IMR-90 (cell line): Measurements from ENCODE around the gene EHBP1L1. TPM values are rescaled to one million over a fixed set of nuclear protein-coding genes. Genes with fewer than 3 reads are reported as not detected.

ENCODE experiments used
- ATAC-seq: fragments of 200-7000 bp; cut with Tn5 transposase; 2 replicates; pipeline ENCODE4 v1.9.1; 2020; ENCODE audit warnings: low read depth, mild to moderate bottlenecking, moderate library complexity
- BruUV-seq: library from RNA; stranded (reverse); fragments of 400-500 nt; replicated peaks from 2 replicates; lab custom pipeline; 2021; lab: Mats Ljungman, UMichigan
- CTCF ChIA-PET: fragments of 300-600 bp; formaldehyde crosslinking; extraction: SDS; loops from one replicate; lab custom pipeline; 2021; ENCODE audit warnings: antibody characterized with exemption; lab: Yijun Ruan, JAX
- POLR2A ChIA-PET: fragments of 300-600 bp; sonication (Branson Sonifier 250); formaldehyde crosslinking; loops from one replicate; lab custom pipeline; 2022; ENCODE audit warnings: antibody characterized with exemption; ENCODE audit not compliant: unreplicated experiment; lab: Charles Lee
- DNase-seq: peaks from one replicate; pipeline ENCODE4 v3.0.0; 2013
- H2AFZ ChIP-seq: replicated peaks from 2 replicates; pipeline ENCODE3; 2013; ENCODE audit warnings: low read length, mild to moderate bottlenecking; ENCODE audit not compliant: poor library complexity
- H2AK5ac ChIP-seq: 2 replicates; pipeline ENCODE4 v1.6.1; 2013; ENCODE audit warnings: low read depth, low read length, inconsistent platforms
- H2AK9ac ChIP-seq: replicated peaks from 2 replicates; pipeline ENCODE3; 2013; ENCODE audit warnings: mild to moderate bottlenecking, low read depth, low read length, moderate library complexity; ENCODE audit not compliant: poor library complexity
- H2BK120ac ChIP-seq: 2 replicates; pipeline ENCODE4 v1.6.1; 2013; ENCODE audit warnings: low read depth, low read length, inconsistent platforms
- H2BK15ac ChIP-seq: 3 replicates; pipeline ENCODE4 v1.6.1; 2013; ENCODE audit warnings: low read depth, low read length, inconsistent platforms
- H2BK20ac ChIP-seq: 2 replicates; pipeline ENCODE4 v1.6.1; 2013; ENCODE audit warnings: low read depth, mild to moderate bottlenecking, inconsistent platforms, low read length, moderate library complexity
- H2BK5ac ChIP-seq: 2 replicates; pipeline ENCODE4 v1.6.1; 2013; ENCODE audit warnings: mild to moderate bottlenecking, low read depth, low read length, inconsistent platforms; ENCODE audit not compliant: poor library complexity, severe bottlenecking
- H3K14ac ChIP-seq: replicated peaks from 2 replicates; pipeline ENCODE4 v1.6.1; 2013; ENCODE audit warnings: low read depth, low read length, inconsistent platforms
- H3K18ac ChIP-seq: 2 replicates; pipeline ENCODE4 v1.6.1; 2013; ENCODE audit warnings: low read depth, low read length, control low read depth
- H3K23ac ChIP-seq: 2 replicates; pipeline ENCODE4 v1.6.1; 2013; ENCODE audit warnings: low read depth, low read length, inconsistent platforms
- H3K27ac ChIP-seq: 2 replicates; pipeline ENCODE4 v1.5.1; 2013; ENCODE audit warnings: mild to moderate bottlenecking, control low read depth, low read length; ENCODE audit not compliant: insufficient read depth
- H3K27me3 ChIP-seq: 2 replicates; pipeline ENCODE4 v1.6.1; 2013; ENCODE audit warnings: low read length; ENCODE audit not compliant: control insufficient read depth, insufficient read depth
- H3K36me3 ChIP-seq: 2 replicates; pipeline ENCODE4 v1.6.1; 2013; ENCODE audit warnings: low read length, mixed read lengths; ENCODE audit not compliant: control insufficient read depth, insufficient read depth
- H3K4ac ChIP-seq: 2 replicates; pipeline ENCODE4 v1.6.1; 2013; ENCODE audit warnings: low read depth, low read length, inconsistent platforms
- H3K4me1 ChIP-seq: 2 replicates; pipeline ENCODE4 v1.6.1; 2013; ENCODE audit warnings: low read length, mixed read lengths; ENCODE audit not compliant: control insufficient read depth, insufficient read depth
- H3K4me2 ChIP-seq: 2 replicates; pipeline ENCODE4 v1.6.1; 2013; ENCODE audit warnings: low read depth, mild to moderate bottlenecking, control low read depth, low read length, moderate library complexity
- H3K4me3 ChIP-seq: 2 replicates; pipeline ENCODE4 v1.5.1; 2013; ENCODE audit warnings: low read depth, mild to moderate bottlenecking, control low read depth, low read length, moderate library complexity; ENCODE audit not compliant: insufficient read depth
- H3K56ac ChIP-seq: 2 replicates; pipeline ENCODE4 v1.6.1; 2013; ENCODE audit warnings: low read length, inconsistent platforms; ENCODE audit not compliant: insufficient read depth; ENCODE audit errors: extremely low read depth
- H3K79me1 ChIP-seq, 2 experiments: 2 replicates each; pipeline ENCODE4 v1.6.1; 2013; ENCODE audit warnings: low read length in 2 of 2, inconsistent platforms in 1 of 2, low read depth in 1 of 2
- H3K9ac ChIP-seq: 2 replicates; pipeline ENCODE4 v1.6.1; 2013; ENCODE audit warnings: low read depth, low read length, control low read depth
- H3K9me1 ChIP-seq: 2 replicates; pipeline ENCODE4 v1.6.1; 2013; ENCODE audit warnings: low read length, inconsistent platforms; ENCODE audit not compliant: insufficient read depth
- H3K9me3 ChIP-seq: 2 replicates; pipeline ENCODE4 v1.6.1; 2013; ENCODE audit warnings: low read length; ENCODE audit not compliant: control insufficient read depth, insufficient read depth
- H4K20me1 ChIP-seq: 2 replicates; pipeline ENCODE4 v1.6.1; 2013; ENCODE audit warnings: low read length, inconsistent platforms; ENCODE audit not compliant: insufficient read depth
- H4K5ac ChIP-seq: 2 replicates; pipeline ENCODE4 v1.6.1; 2013; ENCODE audit warnings: mild to moderate bottlenecking, low read depth, low read length, control low read depth
- H4K8ac ChIP-seq, 2 experiments: 2 replicates each; pipeline ENCODE4 v1.6.1; 2013; ENCODE audit warnings: low read depth in 2 of 2, low read length in 2 of 2, control low read depth in 1 of 2, inconsistent platforms in 1 of 2
- H4K91ac ChIP-seq: 2 replicates; pipeline ENCODE4 v1.6.1; 2013; ENCODE audit warnings: low read depth, low read length, inconsistent platforms; ENCODE audit not compliant: insufficient read depth
- BHLHE40 ChIP-seq: fragments of 150-350 bp; IDR thresholded peaks from 2 replicates; pipeline ENCODE4 v1.6.1; 2016; ENCODE audit warnings: mild to moderate bottlenecking, low read depth, low read length
- CEBPB ChIP-seq: IDR thresholded peaks from 2 replicates; pipeline ENCODE4 v1.6.1; 2012; ENCODE audit warnings: low read depth, low read length, improper control_type of control experiment
- CHD1 ChIP-seq: IDR thresholded peaks from 2 replicates; pipeline ENCODE4 v1.6.1; 2012; ENCODE audit warnings: low read depth, low read length, improper control_type of control experiment
- MAFK ChIP-seq: IDR thresholded peaks from 2 replicates; pipeline ENCODE4 v1.6.1; 2012; ENCODE audit warnings: low read depth, low read length, improper control_type of control experiment
- MAZ ChIP-seq: IDR thresholded peaks from 2 replicates; pipeline ENCODE4 v1.6.1; 2012; ENCODE audit warnings: low read depth, mild to moderate bottlenecking, low read length, improper control_type of control experiment, moderate library complexity, borderline replicate concordance
- NFE2L2 ChIP-seq: fragments of 150-350 bp; IDR thresholded peaks from 2 replicates; pipeline ENCODE4 v1.6.1; 2016; ENCODE audit warnings: low read depth, mild to moderate bottlenecking, low read length
- POLR2A ChIP-seq: IDR thresholded peaks from 2 replicates; pipeline ENCODE4 v1.6.1; 2012; ENCODE audit warnings: mild to moderate bottlenecking, low read depth, low read length
- RAD21 ChIP-seq: IDR thresholded peaks from 2 replicates; pipeline ENCODE4 v1.6.1; 2012; ENCODE audit warnings: low read length, improper control_type of control experiment
- RCOR1 ChIP-seq: IDR thresholded peaks from 2 replicates; pipeline ENCODE4 v1.6.1; 2012; ENCODE audit warnings: mild to moderate bottlenecking, low read length, improper control_type of control experiment; ENCODE audit not compliant: insufficient replicate concordance
- RFX5 ChIP-seq: IDR thresholded peaks from 2 replicates; pipeline ENCODE4 v1.8.0; 2012; ENCODE audit warnings: low read depth, mild to moderate bottlenecking, low read length, moderate library complexity
- WGBS, 2 experiments: methylation state at CpG; one replicate each; pipeline versions ENCODE4 v1.1.5 to v1.1.7; 2013; ENCODE audit warnings: missing lambda C conversion rate in 2 of 2; ENCODE audit not compliant: insufficient read length in 1 of 2; ENCODE audit errors: extremely low coverage in 2 of 2; 5-methylcytosine and 5-hydroxymethylcytosine counted together
- dilution Hi-C: fragments of 300-500 bp; cut with HindIII; formaldehyde crosslinking; loops from one replicate; pipeline ENCODE4 v1.14.3; 2018; ENCODE audit warnings: low sequenced_read_pairs; ENCODE audit not compliant: unreplicated experiment
- in situ Hi-C: fragments of 300-500 bp; cut with MboI; formaldehyde crosslinking; loops from 3 replicates; pipeline ENCODE4 v1.14.3; 2019; ENCODE audit warnings: low sequenced_read_pairs, inconsistent platforms, mixed read lengths
- intact Hi-C: fragments of 100-400 bp; cut with micrococcal nuclease; formaldehyde crosslinking; loops from 2 replicates; pipeline ENCODE4 v1.10.0; 2022
- polyA plus RNA-seq, 3 experiments: library from polyadenylated mRNA; depleted of rRNA; stranded (reverse); fragments of >200 nt; gene quantifications; 2 replicates each; pipeline ENCODE4 v1.2.3, GENCODE V29; 2012; ENCODE audit warnings: low replicate concordance in 1 of 3
- total RNA-seq: library from RNA; depleted of rRNA; stranded (reverse); fragments of >200 nt; gene quantifications from 2 replicates; pipeline ENCODE4 v1.2.3, GENCODE V29; 2012
- TF ChIP-seq, protein P1 (sequence below): conservative IDR thresholded peaks from 2 replicates; pipeline ENCODE4 v1.5.1; 2012; ENCODE audit warnings: mild to moderate bottlenecking, low read depth, low read length, improper control_type of control experiment
- TF ChIP-seq, protein P2 (sequence below): fragments of 150-350 bp; IDR thresholded peaks from 2 replicates; pipeline ENCODE4 v1.6.1; 2016; ENCODE audit warnings: low read depth, mild to moderate bottlenecking, low read length, moderate library complexity, borderline replicate concordance

The EHBP1L1 gene
- total and polyA plus RNA-seq, 2 of the 4 experiments (the other 2 are of a cell fraction), result 10.0 to 27.4 TPM

DNA sequence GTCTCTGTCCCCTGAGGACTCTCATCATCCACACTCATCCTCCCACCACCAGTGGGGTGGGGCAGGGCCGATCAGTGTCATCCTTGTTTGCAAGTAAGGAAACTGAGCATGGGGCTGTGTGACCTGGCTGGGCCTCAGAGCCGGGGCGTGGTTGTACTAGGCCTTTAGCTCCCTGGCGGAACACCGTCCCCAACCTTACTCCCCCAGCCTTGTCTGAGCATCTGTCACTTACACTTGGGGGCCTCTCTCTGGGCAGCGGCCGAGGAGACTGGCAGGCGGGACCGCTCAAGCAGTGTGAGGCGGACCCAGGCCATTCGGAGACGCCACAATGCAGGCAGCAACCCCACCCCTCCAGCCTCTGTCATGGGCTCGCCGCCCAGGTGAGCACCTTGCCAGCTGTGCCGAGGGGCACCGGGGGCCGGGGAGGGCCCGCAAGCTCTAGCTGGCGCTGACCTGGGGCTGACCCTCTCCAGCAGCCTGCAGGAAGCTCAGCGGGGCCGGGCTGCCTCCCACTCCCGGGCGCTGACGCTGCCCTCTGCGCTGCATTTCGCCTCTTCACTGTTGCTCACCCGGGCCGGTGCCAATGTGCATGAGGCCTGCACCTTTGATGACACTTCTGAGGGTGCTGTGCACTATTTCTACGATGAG, 43.6 kb downstream of the EHBP1L1 start:
- Histone ChIP-seq H3K18ac (no peak overlapping the region), H3K36me3 (peaks cover 57% of the 10 kb centered on the region), H3K4ac (no peak overlapping the region), H4K8ac (no peak overlapping the region), H3K27ac (no peak overlapping the region), H3K79me1 (peaks cover 17 to 40% of the 10 kb centered on the region in 2 experiments), H3K4me2 (no peak overlapping the region), H2BK120ac (no peak overlapping the region), H2AK5ac (no peak overlapping the region), H3K9me1 (no peaks in the 10 kb centered on the region), H4K91ac (no peak overlapping the region), H3K27me3 (no peaks in the 10 kb centered on the region), H2BK15ac (no peak overlapping the region), H3K23ac (no peak overlapping the region), H2BK5ac (no peak overlapping the region), H2AK9ac (no peak overlapping the region), H2BK20ac (no peak overlapping the region), H3K9me3 (no peaks in the 10 kb centered on the region), H3K4me3 (no peak overlapping the region), H4K5ac (no peak overlapping the region), H3K56ac (no peak overlapping the region), H3K4me1 (peaks cover 3% of the 10 kb centered on the region; the same call in 1 of the 2 replicates), H4K20me1 (peaks cover 21% of the 10 kb centered on the region), H3K14ac (no peak overlapping the region), H3K9ac (no peak overlapping the region), H2AFZ (peak overlapping the region; percentile 1)
- dilution Hi-C loops (no loop called here), intact Hi-C loops (no loop called here), in situ Hi-C loops (no loop called here)
- 97% methylated on average over 10 of the region's 29 CpGs; no CpG with 5 or more reads in 1 of the 2 experiments for WGBS, 2 experiments
- DNase-seq, result no peak
- no TSS peak for BruUV-seq
- POLR2A ChIA-PET, result no interaction called here
- no peak for TF ChIP-seq BHLHE40
- TF ChIP-seq CEBPB, result no peak
- no peak for TF ChIP-seq CHD1
- no peak for TF ChIP-seq RAD21
- TF ChIP-seq, protein P1, sequence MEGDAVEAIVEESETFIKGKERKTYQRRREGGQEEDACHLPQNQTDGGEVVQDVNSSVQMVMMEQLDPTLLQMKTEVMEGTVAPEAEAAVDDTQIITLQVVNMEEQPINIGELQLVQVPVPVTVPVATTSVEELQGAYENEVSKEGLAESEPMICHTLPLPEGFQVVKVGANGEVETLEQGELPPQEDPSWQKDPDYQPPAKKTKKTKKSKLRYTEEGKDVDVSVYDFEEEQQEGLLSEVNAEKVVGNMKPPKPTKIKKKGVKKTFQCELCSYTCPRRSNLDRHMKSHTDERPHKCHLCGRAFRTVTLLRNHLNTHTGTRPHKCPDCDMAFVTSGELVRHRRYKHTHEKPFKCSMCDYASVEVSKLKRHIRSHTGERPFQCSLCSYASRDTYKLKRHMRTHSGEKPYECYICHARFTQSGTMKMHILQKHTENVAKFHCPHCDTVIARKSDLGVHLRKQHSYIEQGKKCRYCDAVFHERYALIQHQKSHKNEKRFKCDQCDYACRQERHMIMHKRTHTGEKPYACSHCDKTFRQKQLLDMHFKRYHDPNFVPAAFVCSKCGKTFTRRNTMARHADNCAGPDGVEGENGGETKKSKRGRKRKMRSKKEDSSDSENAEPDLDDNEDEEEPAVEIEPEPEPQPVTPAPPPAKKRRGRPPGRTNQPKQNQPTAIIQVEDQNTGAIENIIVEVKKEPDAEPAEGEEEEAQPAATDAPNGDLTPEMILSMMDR, result no peak
- TF ChIP-seq RFX5, result no peak
- TF ChIP-seq MAZ, result no peak
- TF ChIP-seq, protein P2, sequence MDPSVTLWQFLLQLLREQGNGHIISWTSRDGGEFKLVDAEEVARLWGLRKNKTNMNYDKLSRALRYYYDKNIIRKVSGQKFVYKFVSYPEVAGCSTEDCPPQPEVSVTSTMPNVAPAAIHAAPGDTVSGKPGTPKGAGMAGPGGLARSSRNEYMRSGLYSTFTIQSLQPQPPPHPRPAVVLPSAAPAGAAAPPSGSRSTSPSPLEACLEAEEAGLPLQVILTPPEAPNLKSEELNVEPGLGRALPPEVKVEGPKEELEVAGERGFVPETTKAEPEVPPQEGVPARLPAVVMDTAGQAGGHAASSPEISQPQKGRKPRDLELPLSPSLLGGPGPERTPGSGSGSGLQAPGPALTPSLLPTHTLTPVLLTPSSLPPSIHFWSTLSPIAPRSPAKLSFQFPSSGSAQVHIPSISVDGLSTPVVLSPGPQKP, result no peak
- no peak for TF ChIP-seq POLR2A
- TF ChIP-seq MAFK, result no peak
- no peak for TF ChIP-seq NFE2L2
- TF ChIP-seq RCOR1, result no peak
- no peak for ATAC-seq
- CTCF ChIA-PET, result no interaction called here
